K562 (cell line): ENCODE measurements around the gene GAMT.

Experiments used
- CTCF ChIP-seq, 3 experiments: IDR thresholded peaks in 2 of 3; conservative IDR thresholded peaks in 1 of 3; 2 replicates each; pipeline ENCODE4 v1.5.1; 2011 to 2012; ENCODE audit warnings: low read length in 3 of 3, mild to moderate bottlenecking in 3 of 3, control low read depth in 2 of 3, improper control_type of control experiment in 1 of 3, inconsistent platforms in 1 of 3, low read depth in 1 of 3, mixed read lengths in 1 of 3, moderate library complexity in 1 of 3; ENCODE audit not compliant: insufficient read depth in 2 of 3
- FOXA1 ChIP-seq: fragments of 450-650 bp; IDR thresholded peaks from 2 replicates; pipeline ENCODE4 v1.6.1; 2016; ENCODE audit warnings: mild to moderate bottlenecking, borderline replicate concordance
- GABPB1 ChIP-seq: sonication (generic); formaldehyde crosslinking; IDR thresholded peaks from 2 replicates; pipeline ENCODE4 v1.8.0; 2022; ENCODE audit warnings: mild to moderate bottlenecking, missing genetic modification reagents
- GATA2 ChIP-seq: sonication (generic); formaldehyde crosslinking; IDR thresholded peaks from 2 replicates; pipeline ENCODE4 v1.4.0; 2020; ENCODE audit warnings: mild to moderate bottlenecking, missing genetic modification reagents
- HDAC1 ChIP-seq, 2 experiments: fragments of 450-650 bp; IDR thresholded peaks; 2 replicates each; pipeline ENCODE4 v1.6.1; 2016 to 2017; ENCODE audit warnings: inconsistent platforms in 1 of 2, mild to moderate bottlenecking in 1 of 2, moderate library complexity in 1 of 2
- KLF16 ChIP-seq: IDR thresholded peaks from 2 replicates; pipeline ENCODE4 v1.6.1; 2016; ENCODE audit warnings: antibody characterized with exemption
- MAX ChIP-seq: sonication (generic); formaldehyde crosslinking; IDR thresholded peaks from 2 replicates; pipeline ENCODE4 v1.9.0; 2022; ENCODE audit warnings: mild to moderate bottlenecking, missing genetic modification reagents

- TF ChIP-seq KLF16 (no peak), GATA2 (CRISPR knock-in tag) (no peak), CTCF (IDR thresholded peaks at IDR 0.05 in 2 of 3, conservative IDR thresholded peaks at IDR 0.05 in 1 of 3; ENCODE audit: insufficient read depth in 2 of 3, low read depth in 1 of 3, low read length in 3 of 3) (no peak), GABPB1 (no peak), FOXA1 (no peak), HDAC1 (IDR thresholded peaks at IDR 0.05) (no peak), MAX (no peak)
Observed at GRCh38 chr19:1390890-1391423, 10.4 kb downstream of the GAMT start.
